ENCODE data around the gene NOTCH1.

DNA sequence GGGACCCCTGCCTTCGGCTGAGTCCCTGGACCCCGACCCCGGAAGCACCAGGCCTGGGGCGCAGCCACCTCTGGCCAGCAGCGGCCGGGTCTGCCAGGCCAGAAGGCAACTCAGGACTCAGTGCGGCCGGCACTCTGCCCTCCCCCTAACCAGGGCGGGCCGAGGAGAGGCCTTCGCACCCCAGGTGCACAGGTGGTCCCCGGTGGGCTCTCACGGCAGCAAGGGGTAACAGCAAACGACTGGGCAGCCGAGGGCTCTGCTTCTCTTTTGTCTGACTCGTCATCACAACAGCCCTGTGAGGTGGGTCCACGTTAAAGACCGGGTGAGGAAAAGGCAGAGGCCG, 20.7 kb upstream of the NOTCH1 start:
- TF ChIP-seq POLR2AphosphoS5 (IDR thresholded peaks at IDR 0.05) (no peak), CTCF (IDR thresholded peaks at IDR 0.05) (no peak)
